OCI-LY7 (cell line): Measurements from ENCODE around the gene CSNK1G1. TPM values are rescaled to one million over a fixed set of nuclear protein-coding genes. Genes with fewer than 3 reads are reported as not detected.

Source experiments
- BruUV-seq: library from RNA; stranded (reverse); fragments of 400-500 nt; replicated peaks from 2 replicates; lab custom pipeline; 2021; lab: Mats Ljungman, UMichigan
- CTCF ChIA-PET: fragments of 300-600 bp; sonication (Branson Sonifier 250); formaldehyde crosslinking; loops from one replicate; lab custom pipeline; 2022; ENCODE audit warnings: antibody characterized with exemption; ENCODE audit not compliant: unreplicated experiment; lab: Charles Lee
- POLR2A ChIA-PET: fragments of 300-600 bp; sonication (Branson Sonifier 250); formaldehyde crosslinking; loops from one replicate; lab custom pipeline; 2022; ENCODE audit warnings: antibody characterized with exemption; lab: Charles Lee
- DNase-seq: peaks from one replicate; pipeline ENCODE4 v3.0.0-alpha.2; 2015; ENCODE audit warnings: low spot score
- H2AFZ ChIP-seq: fragments of 200-600 bp; sonication (generic), shearing (Covaris generic); 2 replicates; pipeline ENCODE4 v1.6.1; 2014; ENCODE audit warnings: mild to moderate bottlenecking, antibody characterized with exemption, low read length, moderate library complexity
- H3K27ac ChIP-seq: fragments of 200-600 bp; sonication (generic); 2 replicates; pipeline ENCODE4 v1.5.1; 2014; ENCODE audit warnings: mixed run types, low read depth, mild to moderate bottlenecking, moderate library complexity, low read length, inconsistent platforms; ENCODE audit not compliant: poor library complexity, severe bottlenecking
- H3K36me3 ChIP-seq: fragments of 200-600 bp; sonication (generic); 2 replicates; pipeline ENCODE4 v1.6.1; 2014; ENCODE audit warnings: mild to moderate bottlenecking, antibody characterized with exemption, low read length, moderate library complexity, mixed read lengths; ENCODE audit not compliant: insufficient read depth
- H3K4me1 ChIP-seq: fragments of 200-600 bp; sonication (generic); 2 replicates; pipeline ENCODE4 v1.5.1; 2014; ENCODE audit warnings: mild to moderate bottlenecking, low read length; ENCODE audit not compliant: insufficient read depth, poor library complexity, severe bottlenecking
- H3K4me2 ChIP-seq: fragments of 200-600 bp; sonication (generic); 2 replicates; pipeline ENCODE4 v1.6.1; 2014; ENCODE audit warnings: mild to moderate bottlenecking, low read length
- H3K4me3 ChIP-seq: fragments of 200-600 bp; sonication (generic); 2 replicates; pipeline ENCODE4 v1.5.1; 2014; ENCODE audit warnings: mild to moderate bottlenecking, low read depth, low read length; ENCODE audit not compliant: poor library complexity, severe bottlenecking
- H3K79me2 ChIP-seq: fragments of 200-600 bp; sonication (generic); 2 replicates; pipeline ENCODE4 v1.6.1; 2016; ENCODE audit warnings: low read depth, mild to moderate bottlenecking, low read length, moderate library complexity, mixed read lengths; ENCODE audit not compliant: insufficient read depth
- H3K9me2 ChIP-seq: fragments of 200-600 bp; sonication (generic); 2 replicates; pipeline ENCODE4 v1.6.1; 2016; ENCODE audit warnings: mild to moderate bottlenecking, low read length, mixed read lengths; ENCODE audit not compliant: insufficient read depth
- H3K9me3 ChIP-seq: fragments of 200-600 bp; sonication (generic); 2 replicates; pipeline ENCODE4 v1.6.1; 2014; ENCODE audit warnings: mild to moderate bottlenecking, mixed run types, low read length, mixed read lengths
- H4K20me1 ChIP-seq: fragments of 200-600 bp; sonication (generic); 2 replicates; pipeline ENCODE4 v1.6.1; 2014; ENCODE audit warnings: mild to moderate bottlenecking, antibody characterized with exemption, low read length, moderate library complexity, mixed read lengths; ENCODE audit not compliant: insufficient read depth
- EZH2phosphoT487 ChIP-seq: fragments of 200-600 bp; sonication (generic); IDR thresholded peaks from 2 replicates; pipeline ENCODE4 v1.6.1; 2018; ENCODE audit warnings: low read depth, borderline replicate concordance, mild to moderate bottlenecking, mixed run types, antibody characterized with exemption, low read length, moderate library complexity, mixed read lengths
- intact Hi-C: fragments of 100-400 bp; cut with micrococcal nuclease; formaldehyde crosslinking; loops from one replicate; pipeline ENCODE4 v1.10.0; 2022; ENCODE audit not compliant: unreplicated experiment
- total RNA-seq, 2 experiments: library from RNA; depleted of rRNA in 1 of 2; stranded (reverse); fragments of >200 nt in 1 of 2; shearing (Covaris generic) in 1 of 2; gene quantifications; 2 replicates each; pipeline ENCODE4 v1.2.3, GENCODE V29; 2014 to 2022
- TF ChIP-seq, protein P1 (sequence below): fragments of 200-600 bp; sonication (generic); conservative IDR thresholded peaks from 2 replicates; pipeline ENCODE4 v1.5.1; 2014; ENCODE audit warnings: mild to moderate bottlenecking, antibody characterized with exemption, low read length, moderate library complexity, mixed read lengths

The CSNK1G1 gene
- total RNA-seq, 2 experiments from 2014 or later: 8.8 to 14.1 TPM

DNA sequence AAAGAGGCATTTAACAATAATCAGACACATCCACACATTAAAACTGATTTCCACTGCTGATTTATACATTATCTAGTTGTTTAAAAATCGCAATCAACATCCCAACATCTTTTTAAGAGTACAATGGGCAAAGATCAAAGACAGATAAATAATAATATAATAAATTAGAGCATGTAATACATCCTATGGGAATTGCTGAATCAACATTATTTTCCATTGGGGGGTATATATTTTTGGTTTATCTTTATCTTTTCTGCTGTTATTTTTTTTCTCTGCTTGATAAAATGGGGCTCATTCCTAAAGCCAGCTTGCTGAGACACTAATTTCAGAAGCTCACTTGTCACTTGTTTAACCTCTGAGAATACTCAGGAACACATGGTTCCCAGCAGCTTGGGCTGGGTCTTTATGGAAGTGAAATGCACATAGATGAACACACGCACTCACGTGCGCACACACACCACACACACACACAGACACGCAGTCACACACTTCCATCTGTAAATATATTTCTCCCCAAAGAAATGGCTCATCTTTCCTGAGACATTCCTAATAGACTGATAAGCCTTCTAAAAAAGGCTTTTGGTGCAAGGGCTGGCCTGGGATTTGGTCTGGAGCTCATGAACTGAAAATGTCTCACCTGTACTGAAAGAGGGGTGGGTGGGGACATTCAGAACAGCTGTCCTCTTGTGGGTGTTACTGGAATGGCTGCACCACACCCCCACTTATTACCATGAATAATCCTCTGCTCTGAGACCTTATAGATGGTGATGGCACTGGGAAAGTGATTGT lies 189.7 kb downstream of the CSNK1G1 start:
- peaks cover 16% of the 10 kb centered on the region for H3K4me1 ChIP-seq
- no peak for TF ChIP-seq EZH2phosphoT487
- TF ChIP-seq, protein P1, sequence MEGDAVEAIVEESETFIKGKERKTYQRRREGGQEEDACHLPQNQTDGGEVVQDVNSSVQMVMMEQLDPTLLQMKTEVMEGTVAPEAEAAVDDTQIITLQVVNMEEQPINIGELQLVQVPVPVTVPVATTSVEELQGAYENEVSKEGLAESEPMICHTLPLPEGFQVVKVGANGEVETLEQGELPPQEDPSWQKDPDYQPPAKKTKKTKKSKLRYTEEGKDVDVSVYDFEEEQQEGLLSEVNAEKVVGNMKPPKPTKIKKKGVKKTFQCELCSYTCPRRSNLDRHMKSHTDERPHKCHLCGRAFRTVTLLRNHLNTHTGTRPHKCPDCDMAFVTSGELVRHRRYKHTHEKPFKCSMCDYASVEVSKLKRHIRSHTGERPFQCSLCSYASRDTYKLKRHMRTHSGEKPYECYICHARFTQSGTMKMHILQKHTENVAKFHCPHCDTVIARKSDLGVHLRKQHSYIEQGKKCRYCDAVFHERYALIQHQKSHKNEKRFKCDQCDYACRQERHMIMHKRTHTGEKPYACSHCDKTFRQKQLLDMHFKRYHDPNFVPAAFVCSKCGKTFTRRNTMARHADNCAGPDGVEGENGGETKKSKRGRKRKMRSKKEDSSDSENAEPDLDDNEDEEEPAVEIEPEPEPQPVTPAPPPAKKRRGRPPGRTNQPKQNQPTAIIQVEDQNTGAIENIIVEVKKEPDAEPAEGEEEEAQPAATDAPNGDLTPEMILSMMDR: no peak
- DNase-seq: no peak
- ChIA-PET CTCF (interaction anchor here (0.6 to 0.7 kb wide), 2 partner anchors 10 to 14 kb away, joined by 3 to 4 read pairs; no protein-coding TSS in a partner anchor), POLR2A (no interaction called here)
- H3K27ac ChIP-seq: no peak overlapping the region
- BruUV-seq: no TSS peak
- H3K36me3 ChIP-seq: peaks cover 8% of the 10 kb centered on the region; the same call in 1 of the 2 replicates
- H3K4me2 ChIP-seq: no peak overlapping the region
- H3K4me3 ChIP-seq: no peak overlapping the region
- H4K20me1 ChIP-seq: no peaks in the 10 kb centered on the region
- intact Hi-C loops: no loop called here
- H2AFZ ChIP-seq: no peak overlapping the region
- no peaks in the 10 kb centered on the region for H3K9me3 ChIP-seq
- no peaks in the 10 kb centered on the region for H3K9me2 ChIP-seq
- H3K79me2 ChIP-seq: peaks cover 14% of the 10 kb centered on the region

DNA sequence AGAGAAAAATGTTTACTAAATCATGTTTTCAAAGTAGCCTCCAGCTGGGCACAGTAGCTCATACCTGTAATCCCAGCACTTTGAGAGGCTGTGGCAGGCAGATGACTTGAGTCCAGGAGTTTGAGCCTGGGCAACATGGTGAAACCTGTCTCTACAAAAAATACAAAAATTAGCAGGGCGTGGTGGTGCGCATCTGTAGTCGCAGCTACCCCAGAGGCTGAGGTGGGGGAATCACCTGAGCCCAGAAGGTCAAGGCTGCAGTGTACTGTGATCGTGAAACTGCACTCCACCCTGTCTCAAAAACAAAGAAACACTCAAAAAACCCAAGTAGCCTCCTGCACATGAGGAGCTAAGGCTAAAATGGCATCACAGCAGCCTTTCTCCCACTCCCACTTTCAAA lies 191.5 kb downstream of the CSNK1G1 start:
- POLR2A ChIA-PET: interaction anchor here (1.2 kb wide), 1 partner anchor 20 kb away, joined by 3 read pairs; no protein-coding TSS in a partner anchor

More for the DNA sequence above, 191.5 kb downstream of the CSNK1G1 start:
- Histone ChIP-seq H3K79me2 (peaks cover 27% of the 10 kb centered on the region), H3K27ac (no peak overlapping the region), H3K4me2 (peak overlapping the region; percentile 80; the same call in 1 of the 2 replicates), H3K36me3 (peaks cover 20% of the 10 kb centered on the region), H3K9me2 (no peaks in the 10 kb centered on the region), H3K4me3 (no peak overlapping the region), H3K4me1 (peaks cover 27% of the 10 kb centered on the region), H4K20me1 (no peaks in the 10 kb centered on the region), H3K9me3 (no peaks in the 10 kb centered on the region), H2AFZ (peak overlapping the region; percentile 79; the same call in 1 of the 2 replicates)
- intact Hi-C loops: loop anchor here (5.0 kb wide), 1 partner anchor 193 kb away; the partner anchor contains the start of gene CSNK1G1
- TF ChIP-seq, protein P1: no peak
- TF ChIP-seq EZH2phosphoT487: no peak
- BruUV-seq: no TSS peak
- CTCF ChIA-PET: no interaction called here
- DNase-seq: no peak
